ENCODE measurements around the gene CDNF. TPM values are rescaled to one million over a fixed set of nuclear protein-coding genes. Genes with fewer than 3 reads are reported as not detected.

CDNF gene
- total and polyA plus RNA-seq, 10 of the 15 experiments (the other 5 are each of a cell fraction or from before 2014, with no cell fraction given): 0.08 to 1.9 (median 0.77) TPM

DNA sequence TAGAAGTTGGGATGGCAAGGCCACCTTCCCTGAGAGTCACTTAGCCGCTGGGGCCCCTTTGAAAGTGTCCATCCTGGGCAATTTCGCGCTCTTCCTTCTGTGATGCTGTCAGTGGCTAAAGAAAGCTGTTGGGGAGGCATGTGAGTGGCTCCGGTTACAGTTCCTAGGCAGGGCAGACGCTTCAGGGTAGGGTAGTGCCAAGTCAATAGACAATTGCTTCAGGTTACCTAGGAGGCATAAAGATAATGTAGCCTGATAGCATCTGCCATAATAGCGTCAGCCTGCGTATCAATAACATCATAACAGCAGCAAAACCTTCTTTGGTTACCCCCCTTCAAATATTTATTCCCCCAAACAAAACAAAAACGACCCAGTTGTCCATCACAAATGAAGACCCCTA, 63.0 kb downstream of the CDNF start, which contains the start of gene FAM107B:
TSS of gene FAM107B (minus strand) at position 101 of the 400 bp plus-strand sequence. CDS start 234 bp downstream, outside the sequence.
- Histone ChIP-seq H2AFZ (ENCODE audit: control insufficient read depth, low read depth, low read length) (no peak within 1 kb of the TSS), H3K9ac (ENCODE audit: control insufficient read depth, insufficient read depth, low read length) (no peak within 1 kb of the TSS), H3K79me2 (ENCODE audit: control insufficient read depth, insufficient read depth, low read length) (no peaks in the 10 kb centered on the region), H3K4me3 (no peak within 1 kb of the TSS), H3K27me3 (replicated peaks in 1 of 2; ENCODE audit: control insufficient read depth in 2 of 2, insufficient read depth in 2 of 2, low read length in 1 of 2) (no peaks in the 10 kb centered on the region; a peak in 1 of 4 replicates), H3K36me3 (ENCODE audit: control insufficient read depth in 2 of 2, insufficient read depth in 2 of 2, low read length in 1 of 2) (no peaks in the 10 kb centered on the region), H4K20me1 (ENCODE audit: control insufficient read depth, insufficient read depth) (no peaks in the 10 kb centered on the region; the same call in 1 of the 2 replicates), H3K4me2 (ENCODE audit: control insufficient read depth, insufficient read depth) (no peak within 1 kb of the TSS), H3K4me1 (ENCODE audit: control insufficient read depth, insufficient read depth, low read length) (no peaks in the 10 kb centered on the region), H3K27ac (ENCODE audit: control insufficient read depth, insufficient read depth) (no peak within 1 kb of the TSS), H3K9me3 (replicated peaks; ENCODE audit: control insufficient read depth, insufficient read depth, low read length) (no peaks in the 10 kb centered on the region)
- RAD21 ChIA-PET (ENCODE audit: unreplicated experiment): no interaction called here
- CTCF ChIA-PET: interaction anchor here (0.7 kb wide), 1 partner anchor 251 kb away, joined by 3 read pairs; no protein-coding TSS in a partner anchor
- TF ChIP-seq SP1 (IDR thresholded peaks at IDR 0.05; ENCODE audit: low read depth, low read length): no peak
- TF ChIP-seq ZNF217 (IDR thresholded peaks at IDR 0.05): no peak
- no peak for TF ChIP-seq BCL3 (IDR thresholded peaks at IDR 0.05; ENCODE audit: borderline replicate concordance, insufficient read depth, low read depth, low read length, poor library complexity, severe bottlenecking)
- no peak for TF ChIP-seq TBL1XR1 (IDR thresholded peaks at IDR 0.05; ENCODE audit: low read depth, low read length)
- no peak for TF ChIP-seq CBFB (IDR thresholded peaks at IDR 0.05; ENCODE audit: low read depth)
- TF ChIP-seq ESRRA (IDR thresholded peaks at IDR 0.05; ENCODE audit: low read length): no peak
- no peak for TF ChIP-seq E2F4 (IDR thresholded peaks at IDR 0.05; ENCODE audit: low read depth, low read length)
- TF ChIP-seq RBBP5 (conservative IDR thresholded peaks at IDR 0.05): no peak
- no peak for TF ChIP-seq BMI1 (IDR thresholded peaks at IDR 0.05; ENCODE audit: borderline replicate concordance)
- no peak for TF ChIP-seq YBX1 (IDR thresholded peaks at IDR 0.05)
- TF ChIP-seq, protein P1, sequence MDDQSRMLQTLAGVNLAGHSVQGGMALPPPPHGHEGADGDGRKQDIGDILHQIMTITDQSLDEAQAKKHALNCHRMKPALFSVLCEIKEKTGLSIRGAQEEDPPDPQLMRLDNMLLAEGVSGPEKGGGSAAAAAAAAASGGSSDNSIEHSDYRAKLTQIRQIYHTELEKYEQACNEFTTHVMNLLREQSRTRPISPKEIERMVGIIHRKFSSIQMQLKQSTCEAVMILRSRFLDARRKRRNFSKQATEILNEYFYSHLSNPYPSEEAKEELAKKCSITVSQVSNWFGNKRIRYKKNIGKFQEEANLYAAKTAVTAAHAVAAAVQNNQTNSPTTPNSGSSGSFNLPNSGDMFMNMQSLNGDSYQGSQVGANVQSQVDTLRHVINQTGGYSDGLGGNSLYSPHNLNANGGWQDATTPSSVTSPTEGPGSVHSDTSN (IDR thresholded peaks at IDR 0.05; ENCODE audit: insufficient replicate concordance, low read depth, low read length): no peak
- TF ChIP-seq ZBED1 (IDR thresholded peaks at IDR 0.05; ENCODE audit: borderline replicate concordance): no peak
- no peak for TF ChIP-seq POLR2AphosphoS5 (IDR thresholded peaks at IDR 0.05; ENCODE audit: low read length)
- WGBS (ENCODE audit: insufficient coverage, insufficient replicate concordance, low lambda C conversion rate, missing lambda C conversion rate): 65% methylated on average over 8 of the region's 8 CpGs
- FAIRE-seq: no peak
- intact Hi-C loops (cut with micrococcal nuclease; ENCODE audit: unreplicated experiment): no loop called here
- no TSS peak for BruUV-seq (replicated peaks)
- POLR2A ChIA-PET: no interaction called here
- no peak for DNase-seq (ENCODE audit: low read depth, low spot score)
- in situ Hi-C loops (cut with MboI): no loop called here
- ATAC-seq: no peak
- SMC1A ChIA-PET (ENCODE audit: uncharacterized antibody, unreplicated experiment): no interaction called here
